ENCODE measurements around the gene SLC8A3. TPM values are rescaled to one million over a fixed set of nuclear protein-coding genes. Genes with fewer than 3 reads are reported as not detected.

The SLC8A3 gene
- total RNA-seq, 6 experiments from 2014 or later: 0.05 to 0.13 (median 0.12) TPM; not detected in 3

DNA sequence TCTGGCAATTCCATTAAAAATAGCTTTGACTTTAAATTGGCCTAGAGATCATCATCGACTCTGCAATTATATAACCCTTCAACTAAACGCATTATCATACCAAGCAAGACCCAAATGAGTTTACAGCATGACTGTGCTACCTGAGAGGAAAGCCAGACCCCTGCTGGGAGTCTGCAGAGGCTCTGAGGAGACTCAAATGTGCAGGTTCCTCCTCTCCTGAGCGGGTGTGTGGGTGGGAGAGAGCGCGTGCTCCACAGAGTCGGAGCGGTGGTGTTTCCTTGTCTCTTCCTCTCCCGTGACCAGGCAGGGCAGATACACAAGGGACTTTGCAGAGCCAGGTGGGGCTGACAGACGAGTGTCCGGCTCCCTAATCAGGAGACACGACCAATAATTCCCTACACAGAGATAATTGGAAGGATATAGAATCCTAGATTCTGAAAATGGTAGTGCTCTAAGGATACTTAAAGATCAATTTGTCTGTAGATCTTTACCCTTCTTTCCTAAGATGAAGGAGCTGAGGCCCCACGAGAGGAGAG, 74.1 kb downstream of the SLC8A3 start:
- H3K27ac ChIP-seq: no peak overlapping the region
- no peak for TF ChIP-seq POLR2A (IDR thresholded peaks at IDR 0.05)
- TF ChIP-seq, protein P1, sequence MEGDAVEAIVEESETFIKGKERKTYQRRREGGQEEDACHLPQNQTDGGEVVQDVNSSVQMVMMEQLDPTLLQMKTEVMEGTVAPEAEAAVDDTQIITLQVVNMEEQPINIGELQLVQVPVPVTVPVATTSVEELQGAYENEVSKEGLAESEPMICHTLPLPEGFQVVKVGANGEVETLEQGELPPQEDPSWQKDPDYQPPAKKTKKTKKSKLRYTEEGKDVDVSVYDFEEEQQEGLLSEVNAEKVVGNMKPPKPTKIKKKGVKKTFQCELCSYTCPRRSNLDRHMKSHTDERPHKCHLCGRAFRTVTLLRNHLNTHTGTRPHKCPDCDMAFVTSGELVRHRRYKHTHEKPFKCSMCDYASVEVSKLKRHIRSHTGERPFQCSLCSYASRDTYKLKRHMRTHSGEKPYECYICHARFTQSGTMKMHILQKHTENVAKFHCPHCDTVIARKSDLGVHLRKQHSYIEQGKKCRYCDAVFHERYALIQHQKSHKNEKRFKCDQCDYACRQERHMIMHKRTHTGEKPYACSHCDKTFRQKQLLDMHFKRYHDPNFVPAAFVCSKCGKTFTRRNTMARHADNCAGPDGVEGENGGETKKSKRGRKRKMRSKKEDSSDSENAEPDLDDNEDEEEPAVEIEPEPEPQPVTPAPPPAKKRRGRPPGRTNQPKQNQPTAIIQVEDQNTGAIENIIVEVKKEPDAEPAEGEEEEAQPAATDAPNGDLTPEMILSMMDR (IDR thresholded peaks at IDR 0.05): no peak
- 52% methylated on average over 5 of the region's 12 CpGs for WGBS (ENCODE audit: insufficient coverage, low coverage, low lambda C conversion rate, missing lambda C conversion rate)
- no peak overlapping the region for H3K4me3 ChIP-seq
- H3K9me3 ChIP-seq: no peaks in the 10 kb centered on the region
- intact Hi-C loops (cut with DNase I): no loop called here
- H3K36me3 ChIP-seq: no peaks in the 10 kb centered on the region
- DNase-seq (no peak), ATAC-seq (no peak)
- no peaks in the 10 kb centered on the region for H3K27me3 ChIP-seq
- H3K4me1 ChIP-seq: peaks cover 0 to 7% (median 0%) of the 10 kb centered on the region in 4 donors

DNA sequence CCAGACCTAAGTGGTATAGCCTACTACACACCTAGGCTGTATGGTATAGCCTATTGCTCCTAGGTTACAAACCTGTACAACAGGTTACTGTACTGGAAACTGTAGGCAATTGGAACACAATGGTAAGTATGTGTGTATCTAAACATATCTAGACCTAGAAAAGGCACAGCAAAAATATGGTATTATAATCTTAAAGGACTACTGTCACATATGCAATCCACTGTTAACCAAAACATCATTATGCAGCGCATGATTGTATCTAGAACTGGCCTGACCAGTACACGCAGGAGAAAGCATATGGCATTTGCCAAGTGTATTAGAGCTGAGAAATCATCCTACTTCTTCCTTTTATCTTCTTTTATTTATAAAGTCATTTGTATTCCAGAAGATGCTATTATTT, 75.5 kb downstream of the SLC8A3 start:
- no peak for ATAC-seq
- TF ChIP-seq, protein P1 (IDR thresholded peaks at IDR 0.05): no peak
- no peak for TF ChIP-seq POLR2A (IDR thresholded peaks at IDR 0.05)

DNA sequence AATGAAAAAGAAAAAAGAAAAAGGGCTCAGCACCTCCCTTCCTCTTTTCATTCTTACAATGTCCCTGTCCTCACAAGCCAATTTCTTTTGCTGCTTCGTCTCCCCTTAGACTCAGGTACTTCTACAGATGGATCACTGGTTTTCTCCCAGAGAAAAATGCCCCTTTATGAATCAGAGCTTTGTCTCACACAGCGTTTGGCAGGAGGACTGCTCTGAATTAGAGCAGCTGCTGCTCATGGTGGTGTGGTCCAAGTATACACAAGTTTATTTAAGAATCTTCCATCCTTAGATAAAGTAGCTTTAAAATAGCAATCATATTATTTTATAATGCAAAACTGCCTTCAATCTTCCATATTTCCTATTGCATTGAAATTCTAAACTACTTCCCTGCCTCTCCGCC, 80.3 kb downstream of the SLC8A3 start:
- TF ChIP-seq POLR2A (IDR thresholded peaks at IDR 0.05): no peak
- TF ChIP-seq, protein P1 (IDR thresholded peaks at IDR 0.05): no peak
- intact Hi-C loops (cut with DNase I): no loop called here
- no peaks in the 10 kb centered on the region for H3K9me3 ChIP-seq
- H3K36me3 ChIP-seq: no peaks in the 10 kb centered on the region
- H3K4me3 ChIP-seq: no peak overlapping the region
- DNase-seq (no peak), ATAC-seq (no peak)
- WGBS (ENCODE audit: insufficient coverage, low coverage, low lambda C conversion rate, missing lambda C conversion rate): 56% methylated on average over 3 of the region's 3 CpGs
- H3K27ac ChIP-seq: no peak overlapping the region
- no peaks in the 10 kb centered on the region for H3K27me3 ChIP-seq
- H3K4me1 ChIP-seq: no peaks in the 10 kb centered on the region

More for the DNA sequence above, 75.5 kb downstream of the SLC8A3 start:
- 92% methylated on average over 2 of the region's 2 CpGs for WGBS (ENCODE audit: insufficient coverage, low coverage, low lambda C conversion rate, missing lambda C conversion rate)
- no peaks in the 10 kb centered on the region for H3K9me3 ChIP-seq
- no peaks in the 10 kb centered on the region for H3K27me3 ChIP-seq
- H3K4me1 ChIP-seq: peaks cover 0 to 4% (median 0%) of the 10 kb centered on the region in 4 donors
- no peaks in the 10 kb centered on the region for H3K36me3 ChIP-seq
- H3K4me3 ChIP-seq: no peak overlapping the region
- DNase-seq: no peak
- intact Hi-C loops (cut with DNase I): no loop called here
- no peak overlapping the region for H3K27ac ChIP-seq

DNA sequence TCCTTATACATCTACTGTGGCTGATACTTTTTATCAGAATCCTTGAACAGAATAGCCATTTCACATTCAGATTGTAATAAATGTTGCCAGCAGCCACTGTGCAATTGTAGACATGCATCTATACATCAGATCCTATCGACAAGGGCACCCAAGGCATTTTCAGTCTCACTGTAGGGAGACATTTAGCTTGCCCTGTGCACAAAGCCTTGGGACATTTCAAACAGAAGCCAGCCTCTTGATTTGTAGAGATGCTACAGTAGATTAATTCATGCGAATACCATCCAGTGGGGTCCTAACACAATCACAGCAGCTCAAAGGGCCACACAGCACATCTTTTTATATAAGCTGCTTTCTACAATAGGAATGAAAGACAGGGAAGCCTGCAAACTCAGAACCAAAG, 81.4 kb downstream of the SLC8A3 start:
- WGBS (ENCODE audit: insufficient coverage, low coverage, low lambda C conversion rate, missing lambda C conversion rate): no CpG with 5 or more reads among the region's 2 CpGs
- H3K9me3 ChIP-seq: no peaks in the 10 kb centered on the region
- intact Hi-C loops (cut with DNase I): no loop called here
- TF ChIP-seq, protein P1 (IDR thresholded peaks at IDR 0.05): no peak
- no peak for TF ChIP-seq POLR2A (IDR thresholded peaks at IDR 0.05)
- H3K4me1 ChIP-seq: no peaks in the 10 kb centered on the region
- H3K27me3 ChIP-seq: no peaks in the 10 kb centered on the region
- no peaks in the 10 kb centered on the region for H3K36me3 ChIP-seq
- no peak overlapping the region for H3K4me3 ChIP-seq
- DNase-seq (no peak), ATAC-seq (no peak)
- no peak overlapping the region for H3K27ac ChIP-seq

DNA sequence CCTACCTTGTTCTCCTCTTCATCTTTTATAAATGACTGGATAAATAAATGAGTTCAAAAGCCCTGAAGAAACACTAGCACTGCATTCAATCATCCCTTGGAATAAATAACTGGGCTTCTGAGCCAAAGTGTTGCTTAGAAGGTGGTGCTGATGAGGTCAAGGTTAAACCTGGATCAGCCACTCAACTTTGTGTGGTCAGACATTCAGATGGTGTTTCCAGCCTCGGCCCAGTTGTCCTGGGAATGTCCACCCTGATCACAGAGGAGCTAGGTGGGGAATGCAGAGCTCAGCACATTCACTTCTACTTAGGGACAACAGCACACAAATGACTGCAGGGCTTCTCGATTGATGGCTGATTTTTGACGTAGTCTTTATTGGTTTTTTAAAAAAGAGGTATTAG, 88.7 kb downstream of the SLC8A3 start:
- no peaks in the 10 kb centered on the region for H3K4me1 ChIP-seq
- 81% methylated on average over 3 of the region's 3 CpGs for WGBS (ENCODE audit: insufficient coverage, low coverage, low lambda C conversion rate, missing lambda C conversion rate)
- no peak overlapping the region for H3K27ac ChIP-seq
- no peak for ATAC-seq
- no peak for DNase-seq
- no peaks in the 10 kb centered on the region for H3K36me3 ChIP-seq
- no peak overlapping the region for H3K4me3 ChIP-seq
- TF ChIP-seq, protein P1 (IDR thresholded peaks at IDR 0.05): no peak
- intact Hi-C loops (cut with DNase I): no loop called here
- H3K9me3 ChIP-seq: no peaks in the 10 kb centered on the region
- H3K27me3 ChIP-seq: no peaks in the 10 kb centered on the region
